Endometrial microvascular endothelial cells (primary cell): ENCODE measurements around the gene ABCA7. TPM values are rescaled to one million over a fixed set of nuclear protein-coding genes. Genes with fewer than 3 reads are reported as not detected.
"Not testable (repeated sequence)": the region's sequence is repeated elsewhere in the genome, so short reads cannot be mapped to it uniquely, and the experiment has no call there.

Source experiments
- in situ Hi-C: cut with HindIII; loops from 2 replicates; pipeline ENCODE4 v1.10.0; 2017; ENCODE audit warnings: low sequenced_read_pairs, low pct_unique_long_range_greater_than_20kb; ENCODE audit errors: inconsistent ontology term
- total RNA-seq: library from RNA; depleted of rRNA; stranded (reverse); fragments of >200 nt; gene quantifications from one replicate; pipeline ENCODE4 v1.2.3, GENCODE V29; 2015; ENCODE audit errors: inconsistent ontology term

The ABCA7 gene
- total RNA-seq, 1 donor from 2014 or later: 1.8 TPM

GRCh38 chr19:1106841-1107660 lies 67.1 kb downstream of the ABCA7 start:
- in situ Hi-C loops: no loop called here

GRCh38 chr19:1107661-1108261 lies 67.9 kb downstream of the ABCA7 start:
- in situ Hi-C loops: no loop called here

GRCh38 chr19:1108291-1109031 lies 68.6 kb downstream of the ABCA7 start:
- in situ Hi-C loops: no loop called here

- in situ Hi-C loops: no loop called here
Observed at GRCh38 chr19:1109032-1109551, 69.2 kb downstream of the ABCA7 start.

GRCh38 chr19:1109697-1110671 lies 70.1 kb downstream of the ABCA7 start:
- in situ Hi-C loops: no loop called here

- in situ Hi-C loops: no loop called here
Observed at GRCh38 chr19:1110809-1111640, 71.1 kb downstream of the ABCA7 start.

GRCh38 chr19:1111641-1112267 lies 71.8 kb downstream of the ABCA7 start:
- in situ Hi-C loops: no loop called here

GRCh38 chr19:1112268-1113029 lies 72.5 kb downstream of the ABCA7 start:
- in situ Hi-C loops: no loop called here

GRCh38 chr19:1113030-1113985 lies 73.4 kb downstream of the ABCA7 start:
- in situ Hi-C loops: no loop called here

GRCh38 chr19:1113986-1114483 lies 74.1 kb downstream of the ABCA7 start:
- in situ Hi-C loops: no loop called here

- in situ Hi-C loops: not testable (repeated sequence)
Observed at GRCh38 chr19:1114728-1115127, 74.8 kb downstream of the ABCA7 start.

Other genes starting within 250 kb of the ABCA7 start
- gene PTBP1, start 242.7 kb upstream of the ABCA7 start, total RNA-seq: 307 TPM
- gene PLPPR3, start 218.2 kb upstream of the ABCA7 start, total RNA-seq: 1.5 TPM
- not detected for gene AZU1, start 212.3 kb upstream of the ABCA7 start, total RNA-seq
- gene PRTN3, start 199.1 kb upstream of the ABCA7 start, total RNA-seq: not detected
- gene ELANE, start 187.8 kb upstream of the ABCA7 start, total RNA-seq: not detected
- 5.4 TPM for gene CFD, start 180.4 kb upstream of the ABCA7 start, total RNA-seq
- gene MED16, start 146.9 kb upstream of the ABCA7 start, total RNA-seq: 48.9 TPM
- not detected for gene RNU6-9, start 146.6 kb upstream of the ABCA7 start, total RNA-seq
- gene R3HDM4, start 126.9 kb upstream of the ABCA7 start, total RNA-seq: 52.3 TPM
- gene KISS1R, start 122.8 kb upstream of the ABCA7 start, total RNA-seq: not detected
- gene ARID3A, start 114.1 kb upstream of the ABCA7 start, total RNA-seq: 9.1 TPM
- gene WDR18, start 55.8 kb upstream of the ABCA7 start, total RNA-seq: 49.7 TPM
- gene GRIN3B, start 39.7 kb upstream of the ABCA7 start, total RNA-seq: not detected
- gene TMEM259, start 19.0 kb upstream of the ABCA7 start, total RNA-seq: 124 TPM
- not detected for gene RNU6-2, start 18.6 kb upstream of the ABCA7 start, total RNA-seq
- 237 TPM for gene CNN2, start 13.5 kb upstream of the ABCA7 start, total RNA-seq
- gene ARHGAP45, start 27.1 kb downstream of the ABCA7 start, total RNA-seq: 14.0 TPM
- gene POLR2E, start 55.3 kb downstream of the ABCA7 start, total RNA-seq: 304 TPM
- 459 TPM for gene GPX4, start 63.9 kb downstream of the ABCA7 start, total RNA-seq
- 33.0 TPM for gene SBNO2, start 134.2 kb downstream of the ABCA7 start, total RNA-seq
- gene STK11, start 165.7 kb downstream of the ABCA7 start, total RNA-seq: 67.1 TPM
- gene CBARP, start 197.9 kb downstream of the ABCA7 start, total RNA-seq: 0.74 TPM
- 75.4 TPM for gene ATP5F1D, start 201.6 kb downstream of the ABCA7 start, total RNA-seq
- gene MIDN, start 208.5 kb downstream of the ABCA7 start, total RNA-seq: 13.8 TPM
- 235 TPM for gene CIRBP, start 229.2 kb downstream of the ABCA7 start, total RNA-seq
- gene FAM174C, start 235.4 kb downstream of the ABCA7 start, total RNA-seq: 83.3 TPM
- not detected for gene EFNA2, start 245.8 kb downstream of the ABCA7 start, total RNA-seq